Measurements from ENCODE around the gene EPS15.
"Not testable (repeated sequence)": the region's sequence is repeated elsewhere in the genome, so short reads cannot be mapped to it uniquely, and the experiment has no call there.

Gene EPS15

DNA sequence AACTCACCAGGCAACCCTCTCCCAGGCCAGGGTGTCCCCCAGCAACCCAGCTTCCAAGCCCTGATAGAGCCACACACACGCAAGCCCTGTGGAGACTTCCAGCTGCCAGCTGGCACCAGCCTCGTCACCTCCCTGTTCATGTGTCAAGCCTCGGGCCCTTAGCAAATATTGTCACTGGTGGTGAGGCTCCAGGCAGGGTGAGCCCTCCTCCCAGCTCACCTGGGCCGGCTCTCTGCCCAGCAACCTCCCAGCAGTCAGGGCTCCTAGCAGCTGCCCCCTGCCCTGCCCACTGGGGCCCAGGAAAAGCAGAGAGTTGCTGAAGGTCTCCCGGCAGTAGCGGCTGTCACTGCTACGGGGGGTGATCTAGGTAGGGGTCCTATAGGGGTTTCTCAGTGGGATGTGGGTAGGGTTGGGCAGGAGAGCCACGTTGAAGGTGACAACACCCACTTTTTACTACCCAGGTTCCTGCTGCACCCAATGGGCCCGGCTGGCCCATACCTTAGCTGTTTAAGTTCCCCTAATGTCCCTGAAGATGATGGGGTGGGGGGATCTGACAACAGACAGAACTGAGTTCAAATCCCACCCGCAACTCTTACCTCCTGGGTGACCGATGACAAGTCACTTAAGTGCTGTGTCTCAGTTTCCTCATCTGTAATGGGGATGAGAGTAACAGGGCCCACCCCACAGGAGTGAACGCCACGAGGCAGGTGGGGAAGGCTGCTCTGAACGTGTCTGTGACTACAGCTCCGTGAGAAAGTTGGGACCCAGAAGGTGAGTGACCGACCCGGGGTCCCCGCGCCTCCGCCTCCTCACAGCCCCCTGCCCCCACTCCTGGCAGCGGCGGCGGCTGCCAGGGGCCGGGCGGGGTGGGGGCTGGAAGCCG lies 189.4 kb downstream of the EPS15 start:
- DNase-seq = no peak

- no peak for DNase-seq
These were observed 190.1 kb downstream of the EPS15 start for GRCh38 chr1:51328926-51329325.

DNA sequence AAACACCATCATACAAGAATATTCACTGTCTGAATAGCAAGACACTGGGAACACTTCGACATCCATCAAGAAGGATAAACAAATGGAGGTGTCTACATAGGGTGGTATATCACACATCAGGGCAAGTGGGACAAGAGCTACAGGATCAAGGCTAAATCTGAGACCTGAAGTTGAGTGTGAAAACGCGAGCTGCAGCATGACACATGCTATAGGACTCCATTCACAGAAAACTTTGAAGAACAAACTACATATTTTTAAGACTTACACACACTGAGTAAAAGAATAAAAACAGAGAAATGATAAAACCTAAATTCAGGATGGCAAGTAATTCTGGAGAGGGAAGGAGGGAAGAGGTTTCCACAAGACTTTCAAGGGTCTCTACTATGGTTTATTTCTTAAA lies 190.8 kb downstream of the EPS15 start:
- DNase-seq = no peak

DNA sequence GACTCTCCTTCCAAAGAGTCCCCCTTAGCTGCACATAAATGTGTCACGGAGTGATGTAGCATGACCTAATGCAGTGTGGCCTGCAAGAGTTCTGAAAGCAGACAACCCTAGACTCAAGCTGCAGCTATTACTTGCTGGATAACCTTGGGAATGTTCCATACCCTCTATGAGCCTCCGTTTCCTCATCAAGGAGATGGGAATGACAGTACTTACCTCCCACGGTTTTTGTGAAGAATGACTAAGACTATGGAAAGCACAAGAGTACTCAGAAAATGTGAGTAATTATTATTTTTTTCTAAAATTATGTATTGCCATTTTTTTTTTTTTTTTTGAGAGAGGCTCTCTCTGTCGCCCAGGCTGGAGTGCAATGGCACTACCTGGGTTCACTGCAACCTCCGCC lies 191.7 kb downstream of the EPS15 start:
- no peak for DNase-seq

DNA sequence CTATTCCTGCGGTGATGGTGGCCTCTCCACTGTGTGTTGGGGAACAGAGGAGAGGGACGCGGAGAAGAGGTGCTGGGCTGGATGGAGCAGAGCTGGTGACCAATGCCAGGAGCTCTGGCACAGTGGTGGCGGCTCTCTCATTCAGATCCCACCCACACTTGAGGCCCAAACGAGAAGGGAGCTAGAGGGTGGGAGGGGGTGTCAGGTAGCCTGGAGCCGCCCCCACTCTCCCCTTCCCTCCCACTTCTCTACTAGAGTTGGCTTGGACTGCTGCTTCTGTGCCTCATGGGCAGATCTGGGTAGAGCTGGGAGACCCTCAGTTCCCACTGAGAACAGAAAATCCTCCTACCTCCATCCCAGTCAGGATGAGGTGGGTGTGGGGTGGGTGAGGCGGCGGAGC lies 192.2 kb downstream of the EPS15 start:
- DNase-seq = no peak

GRCh38 chr1:51325878-51326755 lies 192.9 kb downstream of the EPS15 start:
- DNase-seq = no peak

GRCh38 chr1:51325391-51325790 lies 193.7 kb downstream of the EPS15 start:
- DNase-seq = no peak

DNA sequence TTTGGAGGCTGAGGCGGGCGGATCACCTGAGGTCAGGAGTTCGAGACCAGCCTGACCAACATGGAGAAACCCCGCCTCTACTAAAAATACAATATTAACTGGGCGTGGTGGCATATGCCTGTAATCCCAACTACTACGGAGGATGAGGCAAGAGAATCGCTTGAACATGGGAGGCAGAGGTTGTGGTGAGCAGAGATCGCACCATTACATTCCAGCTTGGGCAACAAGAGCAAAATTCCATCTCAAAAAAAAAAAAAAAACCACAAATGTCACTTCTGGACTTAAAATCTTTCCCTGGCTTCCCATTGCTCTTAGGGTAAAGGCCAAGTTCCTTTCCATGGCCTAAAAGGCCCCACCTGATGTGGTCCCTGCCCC lies 194.1 kb downstream of the EPS15 start:
- not testable (repeated sequence) for DNase-seq

GRCh38 chr1:51324251-51325010 lies 194.6 kb downstream of the EPS15 start:
- DNase-seq = no peak

DNA sequence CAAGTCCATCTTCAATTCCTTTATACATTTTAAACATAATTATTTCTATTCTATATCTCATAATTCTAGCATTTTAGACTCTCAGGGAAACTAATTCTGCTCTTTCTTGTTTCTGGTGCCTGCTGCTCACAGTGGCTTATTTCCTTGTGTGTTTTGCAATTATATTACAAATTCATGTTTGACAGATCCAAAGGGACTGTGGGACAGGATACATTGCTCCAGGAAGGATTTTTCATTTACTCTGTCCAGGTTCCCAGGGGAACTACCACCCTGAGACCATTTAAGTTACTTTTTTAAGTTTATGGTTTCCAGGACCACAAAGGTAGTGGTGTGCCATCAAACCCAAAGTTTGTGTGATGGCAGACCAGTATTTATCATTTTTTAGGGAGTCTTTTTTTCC lies 195.3 kb downstream of the EPS15 start:
- no peak for DNase-seq

- no peak for DNase-seq
These were observed 196.5 kb downstream of the EPS15 start for GRCh38 chr1:51322417-51323101.

DNA sequence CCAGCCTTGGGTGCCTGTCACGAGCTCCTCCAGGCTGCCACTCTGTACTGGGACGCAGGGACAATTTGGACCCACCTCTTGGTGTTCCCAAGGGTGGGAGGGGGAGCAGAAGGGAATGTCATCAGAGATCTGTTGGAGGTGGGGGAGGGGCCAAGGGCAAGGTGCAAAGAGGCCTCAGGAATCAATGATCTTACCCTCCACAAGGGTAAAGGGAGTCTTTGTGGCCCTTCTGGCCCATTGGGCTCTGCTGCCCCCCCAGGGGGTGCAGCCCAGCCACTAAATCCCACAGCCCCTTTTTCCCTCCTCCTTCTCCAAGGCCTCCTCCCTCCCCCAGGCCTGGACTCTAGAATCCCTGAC lies 197.2 kb downstream of the EPS15 start:
- DNase-seq = no peak

DNA sequence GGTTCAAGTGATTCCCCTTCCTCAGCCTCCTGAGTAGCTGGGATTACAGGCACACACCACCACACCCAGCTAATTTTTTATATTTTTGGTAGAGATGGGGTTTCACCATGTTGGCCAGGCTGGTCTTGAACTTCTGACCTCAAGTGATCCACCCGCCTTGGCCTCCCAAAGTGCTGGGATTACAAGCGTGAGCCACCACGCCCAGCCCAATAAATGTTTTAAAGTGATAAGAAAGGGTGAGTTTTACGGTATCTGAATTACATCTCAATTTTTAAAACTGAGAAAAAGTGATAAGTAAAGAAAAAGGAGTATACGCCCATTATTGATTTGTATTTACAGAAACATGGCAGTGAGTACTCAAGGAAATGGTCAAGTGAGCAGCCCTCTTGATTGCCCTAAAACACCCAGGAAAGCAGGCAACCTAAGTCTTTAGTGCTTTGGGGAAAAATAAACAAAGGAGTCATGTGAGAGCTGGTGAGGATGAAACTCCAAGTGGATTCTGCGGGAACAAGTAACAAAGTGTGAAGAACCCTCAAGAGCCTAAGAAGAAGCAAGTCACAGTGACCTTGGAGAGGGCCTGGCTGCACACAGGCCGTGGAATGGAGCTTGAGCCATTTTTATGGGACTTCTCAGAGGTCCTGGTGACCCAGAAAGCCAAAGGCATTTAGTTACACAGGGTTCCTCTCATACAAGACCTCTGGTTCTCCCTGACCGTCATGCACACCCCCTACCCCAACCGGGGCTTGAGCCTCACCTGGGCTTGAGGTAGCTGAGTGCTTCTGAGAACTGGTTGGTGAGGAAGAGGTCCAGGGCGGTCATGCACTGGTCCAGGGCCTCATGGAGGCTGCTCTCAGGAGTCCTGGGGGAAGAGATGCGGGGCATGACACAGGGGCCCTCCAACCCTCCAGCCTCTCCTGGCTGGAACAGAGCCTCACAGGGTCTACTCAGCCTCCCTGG lies 197.8 kb downstream of the EPS15 start:
- DNase-seq = no peak

GRCh38 chr1:51317798-51318197 lies 201.3 kb downstream of the EPS15 start:
- DNase-seq = no peak

DNA sequence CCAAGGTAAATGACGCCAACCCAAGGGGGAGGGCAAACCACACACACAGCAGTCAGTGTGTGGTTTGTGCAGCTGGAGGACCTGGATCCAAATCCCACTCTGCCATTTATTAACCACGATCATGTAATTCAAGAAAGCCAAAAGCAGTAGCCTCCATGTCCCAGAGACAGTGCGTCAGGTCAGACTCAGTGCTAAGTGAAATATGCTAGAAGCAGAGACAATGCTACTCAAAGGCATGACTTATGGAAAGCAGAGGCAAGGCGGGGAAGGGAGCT lies 202.3 kb downstream of the EPS15 start:
- no peak for DNase-seq

- no peak for DNase-seq
These were observed 202.8 kb downstream of the EPS15 start for GRCh38 chr1:51316113-51316845.

GRCh38 chr1:51314974-51315373 lies 204.1 kb downstream of the EPS15 start:
- DNase-seq = no peak

DNA sequence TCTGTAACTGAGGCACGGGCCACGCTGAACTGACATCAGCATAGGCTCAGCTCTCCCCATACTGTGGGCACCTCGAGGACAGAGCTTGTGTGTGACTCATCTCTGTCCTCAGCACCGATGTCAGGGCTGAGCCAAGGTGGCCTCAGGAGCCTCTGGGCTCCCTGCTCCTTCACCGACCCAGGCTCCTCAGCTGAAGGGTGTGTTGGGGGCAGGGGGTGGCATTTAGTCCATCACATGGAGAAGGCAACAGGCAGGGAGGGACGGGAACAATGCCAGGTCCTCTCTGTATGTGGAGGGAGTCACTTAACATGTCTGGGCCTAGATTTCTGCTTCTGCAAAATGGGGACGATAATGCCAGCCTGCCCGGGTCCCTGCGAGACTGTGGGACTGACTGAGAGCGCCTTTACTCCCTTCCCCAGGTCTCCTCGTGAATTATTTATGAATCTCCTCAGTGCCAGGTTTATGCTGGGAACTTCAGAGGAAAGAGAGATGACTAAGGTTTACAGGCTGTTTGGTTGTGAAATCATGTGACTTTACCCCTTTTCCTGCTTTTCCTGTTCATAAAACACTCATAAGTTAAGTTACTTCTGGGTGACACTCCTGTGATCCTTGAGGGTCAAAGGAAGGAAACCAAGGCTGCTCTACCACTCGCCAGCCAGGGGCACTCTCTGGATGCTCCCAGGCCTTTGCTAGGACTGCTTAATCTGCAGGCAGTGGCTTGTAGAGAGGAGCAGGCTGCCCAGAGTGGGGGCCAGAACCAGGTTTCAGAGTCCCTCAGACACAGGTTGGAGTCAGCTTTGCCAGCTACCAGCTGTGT lies 204.9 kb downstream of the EPS15 start:
- no peak for DNase-seq

DNA sequence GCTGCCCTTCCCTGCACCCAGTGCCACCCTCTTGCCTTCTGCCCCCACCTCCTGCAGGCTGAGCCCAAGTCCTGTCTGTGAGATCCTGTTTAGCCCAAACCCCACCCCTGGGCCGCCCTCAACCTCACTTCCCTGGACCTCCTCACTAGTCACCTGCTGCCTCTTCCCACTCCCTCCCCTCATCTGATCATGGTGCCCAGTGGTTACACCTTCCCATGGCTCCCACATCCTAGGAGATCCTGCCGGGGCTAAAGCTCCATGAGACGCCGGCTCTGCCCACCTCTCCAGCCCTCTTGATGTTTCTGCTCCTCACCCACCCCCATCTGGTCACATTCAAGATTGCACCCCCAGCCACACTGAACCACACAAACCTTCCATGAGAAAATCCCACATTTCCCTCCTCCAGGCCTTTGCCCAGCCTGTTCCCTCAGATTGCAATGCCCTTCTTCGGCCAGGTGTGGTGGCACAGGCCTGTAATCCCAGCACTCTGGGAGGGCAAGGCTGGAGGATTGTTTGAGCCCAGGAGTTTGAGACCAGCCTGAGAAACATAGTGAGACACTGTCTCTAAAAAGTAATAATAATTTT lies 205.7 kb downstream of the EPS15 start:
- no peak for DNase-seq

- no peak for DNase-seq
These were observed 206.3 kb downstream of the EPS15 start for GRCh38 chr1:51312718-51313117.
